Measurements from ENCODE around the gene PSAP. TPM values are rescaled to one million over a fixed set of nuclear protein-coding genes. Genes with fewer than 3 reads are reported as not detected.

PSAP gene
- polyA plus RNA-seq, 1 donor from 2014 or later, result 651 TPM

GRCh38 chr10:71838264-71839211, 12.5 kb downstream of the PSAP start:
- peak overlapping the region; percentile 85 for H3K9ac ChIP-seq (ENCODE audit: low read length)

DNA sequence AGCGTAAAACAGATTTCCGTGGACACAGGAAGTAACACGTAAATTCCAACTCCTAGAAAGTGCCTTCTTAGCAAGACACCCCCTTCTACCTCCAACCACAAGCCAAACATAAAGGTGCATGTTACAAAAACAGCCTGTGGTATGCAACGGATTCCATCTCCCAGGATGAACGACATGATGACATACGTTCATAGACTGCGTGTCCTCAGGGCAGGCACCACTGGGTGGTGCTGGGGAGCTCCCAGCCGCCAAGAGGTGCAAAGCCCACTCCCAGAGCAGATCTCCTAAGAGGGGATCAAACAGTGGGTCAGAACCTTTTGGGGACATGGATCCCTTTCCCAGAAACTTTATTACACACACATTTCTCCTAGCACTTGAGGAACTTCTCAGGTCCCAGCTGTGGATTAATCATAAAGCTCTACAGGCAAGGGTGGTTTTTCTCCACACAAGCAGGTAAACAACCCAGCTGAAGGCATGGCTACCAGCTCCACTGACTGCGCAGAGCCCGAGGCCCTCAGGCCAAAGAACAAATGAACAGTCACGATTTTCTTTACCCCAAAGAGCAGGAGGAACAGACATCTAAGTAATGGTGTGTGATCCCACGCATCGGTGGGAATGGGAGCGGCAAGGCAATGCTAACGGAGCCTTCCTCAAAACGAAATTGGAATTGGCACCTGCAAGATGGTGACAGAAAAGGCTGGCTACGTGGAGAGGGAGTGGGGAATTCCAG, 13.8 kb downstream of the PSAP start:
- H3K79me2 ChIP-seq (replicated peaks; ENCODE audit: insufficient read depth, low read length), result peaks cover 79% of the 10 kb centered on the region
- H2AFZ ChIP-seq (ENCODE audit: low read depth, low read length), result no peak overlapping the region
- peak overlapping the region; percentile 99 for H3K27ac ChIP-seq (ENCODE audit: low read length)
- H4K20me1 ChIP-seq (ENCODE audit: insufficient read depth), result no peaks in the 10 kb centered on the region
- H3K36me3 ChIP-seq (ENCODE audit: insufficient read depth, low read length), result no peaks in the 10 kb centered on the region
- H3K9ac ChIP-seq (ENCODE audit: low read length), result peak overlapping the region; percentile 44
- H3K27me3 ChIP-seq (ENCODE audit: insufficient read depth, low read depth, low read length), result no peaks in the 10 kb centered on the region
- H3K4me3 ChIP-seq (ENCODE audit: low read length), result peak overlapping the region; percentile 34
- no peaks in the 10 kb centered on the region for H3K9me3 ChIP-seq (ENCODE audit: low read length)
- H3K4me2 ChIP-seq (ENCODE audit: low read length), result no peak overlapping the region
- H3F3A ChIP-seq (ENCODE audit: insufficient read depth, low read length, poor library complexity, severe bottlenecking), result peaks cover 16% of the 10 kb centered on the region
- H3K9me2 ChIP-seq (ENCODE audit: insufficient read depth, low read length), result no peaks in the 10 kb centered on the region
- no peak for TF ChIP-seq MXI1 (conservative IDR thresholded peaks at IDR 0.05; ENCODE audit: poor library complexity, severe bottlenecking)
- no peak for TF ChIP-seq POLR2AphosphoS5 (IDR thresholded peaks at IDR 0.05)
- no peak for TF ChIP-seq TAF1 (IDR thresholded peaks at IDR 0.05; ENCODE audit: low read depth)
- TF ChIP-seq EP300 (conservative IDR thresholded peaks at IDR 0.05; ENCODE audit: poor library complexity, severe bottlenecking), result no peak
- TF ChIP-seq, protein P1, sequence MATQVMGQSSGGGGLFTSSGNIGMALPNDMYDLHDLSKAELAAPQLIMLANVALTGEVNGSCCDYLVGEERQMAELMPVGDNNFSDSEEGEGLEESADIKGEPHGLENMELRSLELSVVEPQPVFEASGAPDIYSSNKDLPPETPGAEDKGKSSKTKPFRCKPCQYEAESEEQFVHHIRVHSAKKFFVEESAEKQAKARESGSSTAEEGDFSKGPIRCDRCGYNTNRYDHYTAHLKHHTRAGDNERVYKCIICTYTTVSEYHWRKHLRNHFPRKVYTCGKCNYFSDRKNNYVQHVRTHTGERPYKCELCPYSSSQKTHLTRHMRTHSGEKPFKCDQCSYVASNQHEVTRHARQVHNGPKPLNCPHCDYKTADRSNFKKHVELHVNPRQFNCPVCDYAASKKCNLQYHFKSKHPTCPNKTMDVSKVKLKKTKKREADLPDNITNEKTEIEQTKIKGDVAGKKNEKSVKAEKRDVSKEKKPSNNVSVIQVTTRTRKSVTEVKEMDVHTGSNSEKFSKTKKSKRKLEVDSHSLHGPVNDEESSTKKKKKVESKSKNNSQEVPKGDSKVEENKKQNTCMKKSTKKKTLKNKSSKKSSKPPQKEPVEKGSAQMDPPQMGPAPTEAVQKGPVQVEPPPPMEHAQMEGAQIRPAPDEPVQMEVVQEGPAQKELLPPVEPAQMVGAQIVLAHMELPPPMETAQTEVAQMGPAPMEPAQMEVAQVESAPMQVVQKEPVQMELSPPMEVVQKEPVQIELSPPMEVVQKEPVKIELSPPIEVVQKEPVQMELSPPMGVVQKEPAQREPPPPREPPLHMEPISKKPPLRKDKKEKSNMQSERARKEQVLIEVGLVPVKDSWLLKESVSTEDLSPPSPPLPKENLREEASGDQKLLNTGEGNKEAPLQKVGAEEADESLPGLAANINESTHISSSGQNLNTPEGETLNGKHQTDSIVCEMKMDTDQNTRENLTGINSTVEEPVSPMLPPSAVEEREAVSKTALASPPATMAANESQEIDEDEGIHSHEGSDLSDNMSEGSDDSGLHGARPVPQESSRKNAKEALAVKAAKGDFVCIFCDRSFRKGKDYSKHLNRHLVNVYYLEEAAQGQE (IDR thresholded peaks at IDR 0.05; ENCODE audit: borderline replicate concordance), result no peak
- peak; percentile 67 for TF ChIP-seq SMC3 (conservative IDR thresholded peaks at IDR 0.05; ENCODE audit: poor library complexity)
- TF ChIP-seq RAD21 (conservative IDR thresholded peaks at IDR 0.05), result peak; percentile 55
- no peak for TF ChIP-seq EZH2 (IDR thresholded peaks at IDR 0.05; ENCODE audit: borderline replicate concordance, insufficient read depth, low read length, poor library complexity, severe bottlenecking)

More at GRCh38 chr10:71838264-71839211, 12.5 kb downstream of the PSAP start:
- H3K9me2 ChIP-seq (ENCODE audit: insufficient read depth, low read length), result no peaks in the 10 kb centered on the region
- H2AFZ ChIP-seq (ENCODE audit: low read depth, low read length), result no peak overlapping the region
- H3K27me3 ChIP-seq (ENCODE audit: insufficient read depth, low read depth, low read length), result no peaks in the 10 kb centered on the region
- no peaks in the 10 kb centered on the region for H3K36me3 ChIP-seq (ENCODE audit: insufficient read depth, low read length)
- H3K4me2 ChIP-seq (ENCODE audit: low read length), result no peak overlapping the region
- H3K27ac ChIP-seq (ENCODE audit: low read length), result peak overlapping the region; percentile 99
- H3K9me3 ChIP-seq (ENCODE audit: low read length), result no peaks in the 10 kb centered on the region
- peak overlapping the region; percentile 63 for H3K4me3 ChIP-seq (ENCODE audit: low read length)
- no peaks in the 10 kb centered on the region for H4K20me1 ChIP-seq (ENCODE audit: insufficient read depth)
- peaks cover 19% of the 10 kb centered on the region for H3F3A ChIP-seq (ENCODE audit: insufficient read depth, low read length, poor library complexity, severe bottlenecking)
- TF ChIP-seq RAD21 (conservative IDR thresholded peaks at IDR 0.05) (no peak), TAF1 (IDR thresholded peaks at IDR 0.05; ENCODE audit: low read depth) (no peak), POLR2AphosphoS5 (IDR thresholded peaks at IDR 0.05) (no peak), CTCF (IDR thresholded peaks at IDR 0.05; ENCODE audit: poor library complexity, severe bottlenecking) (no peak), MXI1 (conservative IDR thresholded peaks at IDR 0.05; ENCODE audit: poor library complexity, severe bottlenecking) (no peak), EZH2 (IDR thresholded peaks at IDR 0.05; ENCODE audit: borderline replicate concordance, insufficient read depth, low read length, poor library complexity, severe bottlenecking) (no peak), EP300 (conservative IDR thresholded peaks at IDR 0.05; ENCODE audit: poor library complexity, severe bottlenecking) (no peak), SMC3 (conservative IDR thresholded peaks at IDR 0.05; ENCODE audit: poor library complexity) (no peak)
- TF ChIP-seq, protein P1 (IDR thresholded peaks at IDR 0.05; ENCODE audit: borderline replicate concordance), result no peak
- H3K79me2 ChIP-seq (replicated peaks; ENCODE audit: insufficient read depth, low read length), result peaks cover 79% of the 10 kb centered on the region

All from neural cell (in vitro differentiated cells).